GM19463 (cell line): ENCODE measurements around the gene OTOGL.
A peak's percentile ranks its signal among the peaks of the same experiment; 100 is the strongest.
"Not testable (repeated sequence)": the region's sequence is repeated elsewhere in the genome, so short reads cannot be mapped to it uniquely, and the experiment has no call there.

Experiments
- ATAC-seq: cut with Tn5 transposase; IDR thresholded peaks from one replicate; pipeline ENCODE4 v1.9.1; 2021; ENCODE audit warnings: mild to moderate bottlenecking, moderate library complexity; ENCODE audit not compliant: unreplicated experiment

Gene OTOGL

GRCh38 chr12:80129895-80130530 lies 30.7 kb downstream of the OTOGL start:
- ATAC-seq = no peak

GRCh38 chr12:80135624-80136023 lies 36.3 kb downstream of the OTOGL start:
- ATAC-seq = no peak

DNA sequence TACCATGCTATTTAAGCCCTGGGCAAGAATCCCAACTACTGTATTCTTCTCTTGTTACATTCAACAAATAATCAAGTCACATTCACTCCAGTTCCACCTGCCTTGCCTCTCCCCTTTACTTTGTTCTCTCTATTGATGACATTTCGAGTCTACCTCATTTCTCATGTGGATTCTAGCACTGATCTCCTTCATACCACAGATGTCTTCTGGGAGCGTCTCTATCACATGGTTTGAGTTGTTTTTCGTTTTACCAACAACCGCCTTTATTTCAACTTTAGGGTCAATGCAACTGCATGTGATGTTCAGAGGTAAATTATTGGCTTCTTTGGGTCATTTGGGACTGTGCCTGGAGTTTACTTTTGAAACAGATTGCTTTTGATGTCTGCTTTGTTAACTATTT lies 40.7 kb downstream of the OTOGL start:
- no peak for ATAC-seq

- ATAC-seq = no peak
Observed at GRCh38 chr12:80142640-80143039, 43.3 kb downstream of the OTOGL start.

DNA sequence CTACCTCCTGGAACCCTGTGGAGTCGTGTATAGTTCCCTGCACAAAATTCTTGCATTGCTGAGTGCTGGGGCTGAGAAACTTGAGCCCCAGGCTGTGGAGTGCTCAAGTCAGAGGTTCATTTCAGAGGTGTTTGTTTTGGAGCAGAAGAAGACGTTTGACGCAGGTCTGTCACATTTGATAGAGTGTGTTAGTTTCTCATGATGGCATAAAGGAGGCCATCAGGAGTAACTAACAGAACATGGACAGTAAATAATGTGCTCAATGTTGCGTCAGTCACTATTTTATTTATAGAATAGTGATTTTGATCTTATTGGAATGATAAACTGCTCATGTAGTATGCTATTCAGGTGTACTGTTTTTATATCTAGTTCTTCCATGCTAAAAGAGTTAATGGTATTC lies 44.2 kb downstream of the OTOGL start:
- no peak for ATAC-seq

- not testable (repeated sequence) for ATAC-seq
Observed at GRCh38 chr12:80149547-80150313, 50.4 kb downstream of the OTOGL start.

DNA sequence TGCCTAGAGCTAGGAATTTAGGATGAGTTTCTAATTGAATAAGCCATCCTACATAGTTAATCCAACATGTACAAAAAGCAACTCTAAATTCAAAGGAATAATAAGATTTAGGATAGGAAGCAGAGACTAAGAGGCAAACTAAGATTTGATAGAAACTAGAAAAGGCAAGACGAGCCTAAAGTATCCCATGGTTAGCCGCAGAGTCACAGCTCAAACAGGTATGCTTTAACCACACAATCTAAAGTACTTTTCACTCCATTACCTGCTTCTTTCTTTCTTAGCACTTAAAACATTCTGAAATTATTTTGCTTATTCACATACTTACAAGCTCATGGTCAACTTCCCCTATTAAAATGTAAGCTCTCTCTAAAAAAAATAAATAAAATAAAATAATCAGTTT lies 51.8 kb downstream of the OTOGL start:
- no peak for ATAC-seq

DNA sequence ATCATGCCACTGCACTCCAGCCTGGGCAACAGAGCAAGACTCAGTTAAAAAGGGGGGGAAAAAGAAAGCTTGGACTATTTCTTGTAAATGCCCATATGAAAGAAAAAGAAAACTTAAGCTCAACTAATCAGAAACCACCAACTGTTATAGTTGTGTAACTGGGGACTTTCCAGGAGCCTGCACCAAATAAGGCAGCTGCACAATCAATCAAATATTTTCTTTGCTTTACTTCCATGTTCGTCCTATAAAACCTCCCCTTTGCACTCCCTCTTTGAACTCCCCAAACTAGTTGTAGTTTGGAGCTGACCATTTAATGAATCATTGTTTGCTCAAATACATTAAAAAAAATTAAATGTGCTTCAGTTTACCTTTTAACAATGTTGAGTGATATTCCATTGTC lies 54.9 kb downstream of the OTOGL start:
- ATAC-seq = peak; percentile 63

DNA sequence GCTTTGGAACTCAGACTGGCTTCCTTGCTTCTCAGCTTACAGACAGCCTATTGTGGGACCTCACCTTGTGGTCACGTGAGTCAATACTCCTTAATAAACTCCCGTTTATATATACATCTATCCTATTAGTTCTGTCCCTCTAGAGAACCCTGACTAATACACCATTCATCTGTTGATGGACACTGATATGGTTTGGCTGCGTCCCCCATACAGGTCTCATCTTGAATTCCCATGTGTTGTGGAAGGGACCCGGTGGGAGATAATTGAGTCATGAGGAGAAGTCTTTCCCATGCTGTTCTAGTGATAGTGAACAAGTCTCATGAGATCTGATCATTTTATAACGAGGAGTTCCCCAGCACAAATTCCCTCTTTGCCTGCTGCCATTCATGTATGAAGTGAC lies 57.0 kb downstream of the OTOGL start:
- no peak for ATAC-seq

- no peak for ATAC-seq
Observed at GRCh38 chr12:80157645-80158044, 58.3 kb downstream of the OTOGL start.

DNA sequence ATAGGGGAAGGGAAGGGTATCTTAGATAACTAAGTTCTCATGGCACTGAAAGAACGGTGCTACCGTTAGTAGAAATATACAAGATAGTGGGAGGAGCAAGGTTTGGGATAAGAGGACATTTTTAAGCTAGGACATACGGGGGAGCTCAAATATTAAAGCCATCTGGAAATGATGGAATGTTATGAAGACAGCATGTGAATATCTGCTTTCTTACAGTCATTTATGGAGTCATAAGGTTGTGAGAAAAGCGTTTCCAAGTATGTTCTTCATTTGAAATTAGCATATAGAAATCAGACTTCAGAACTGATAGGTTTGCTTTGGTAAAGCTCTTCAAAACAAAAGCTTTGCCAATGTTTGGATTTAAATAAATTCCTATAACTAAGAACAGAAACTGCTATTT lies 62.3 kb downstream of the OTOGL start:
- ATAC-seq = no peak

- ATAC-seq = no peak
Observed at GRCh38 chr12:80162177-80162576, 62.8 kb downstream of the OTOGL start.

DNA sequence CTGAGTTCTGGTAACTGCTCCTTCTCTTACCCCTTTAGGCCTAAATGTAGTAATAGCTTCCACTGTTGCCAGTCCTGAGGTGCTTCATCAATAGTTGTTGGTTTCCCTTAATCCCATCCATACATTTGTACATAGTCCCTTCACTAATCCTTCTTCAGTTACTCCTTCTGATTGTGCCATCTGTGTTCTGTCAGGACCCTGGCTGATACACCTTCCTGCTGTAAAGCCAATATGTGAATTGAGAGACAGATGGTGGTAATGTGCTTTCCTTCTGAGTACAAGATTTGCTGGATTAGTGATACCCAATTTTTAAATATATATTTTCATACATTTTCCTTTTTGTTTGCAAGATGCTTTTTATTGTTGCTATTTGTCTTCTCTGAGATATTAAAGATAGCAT lies 66.4 kb downstream of the OTOGL start:
- ATAC-seq = no peak

- no peak for ATAC-seq
Observed at GRCh38 chr12:80166751-80167150, 67.4 kb downstream of the OTOGL start.

DNA sequence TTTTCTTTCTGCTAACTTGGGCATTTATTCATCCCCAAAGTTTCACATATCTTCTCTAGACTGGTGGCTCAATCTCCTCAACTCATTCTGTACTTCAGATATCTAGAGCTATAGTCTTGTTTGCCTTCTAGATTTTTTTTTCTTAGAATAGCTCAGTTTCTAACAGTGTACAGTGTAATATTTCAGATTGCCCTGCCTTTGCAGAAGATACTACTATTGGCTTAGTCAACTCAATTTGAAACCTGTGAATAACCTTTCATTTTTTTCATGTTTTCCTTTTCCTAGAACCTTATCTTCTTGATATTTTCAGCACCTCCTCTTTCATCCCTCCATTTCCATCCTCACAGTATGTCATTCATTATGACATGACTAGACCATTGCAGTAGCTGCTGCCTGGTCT lies 69.6 kb downstream of the OTOGL start:
- no peak for ATAC-seq

GRCh38 chr12:80170915-80171314 lies 71.6 kb downstream of the OTOGL start:
- ATAC-seq = no peak

DNA sequence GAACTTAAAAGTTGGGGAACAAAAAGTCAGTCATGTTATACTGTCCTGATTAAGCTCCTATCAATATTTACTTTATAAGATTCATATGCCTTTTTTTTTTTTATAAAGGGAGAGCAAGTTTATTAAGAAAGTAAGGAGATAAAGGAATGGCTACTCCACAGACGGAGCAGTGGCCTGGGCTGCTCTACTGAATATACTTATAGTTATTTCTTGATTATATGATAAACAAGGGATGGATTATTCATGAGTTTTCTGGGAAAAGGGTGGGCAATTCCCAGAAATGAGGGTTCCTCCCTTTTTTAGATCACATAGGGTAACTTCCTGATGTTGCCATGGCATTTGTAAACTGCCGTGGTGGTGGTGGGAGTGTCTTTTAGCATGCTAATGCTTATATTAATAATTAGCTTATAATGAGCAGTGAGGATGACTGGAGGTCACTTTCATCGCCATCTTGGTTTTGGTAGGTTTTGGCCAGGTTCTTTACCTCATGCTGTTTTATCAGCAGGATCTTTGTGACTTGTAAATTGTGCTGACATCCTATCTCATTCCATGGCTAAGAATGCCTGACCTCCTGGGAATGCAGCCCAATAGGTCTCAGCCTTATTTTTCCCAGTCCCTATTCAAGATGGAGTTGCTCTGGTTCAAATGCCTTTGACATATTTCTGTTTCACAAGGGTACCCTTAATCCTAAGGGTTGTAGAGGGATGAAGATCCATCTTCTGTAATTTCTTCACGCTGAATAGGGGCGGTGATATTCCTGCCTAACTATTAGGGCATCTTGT lies 73.9 kb downstream of the OTOGL start:
- ATAC-seq = no peak

- no peak for ATAC-seq
Observed at GRCh38 chr12:80175307-80175930, 76.1 kb downstream of the OTOGL start.

- ATAC-seq = no peak
Observed at GRCh38 chr12:80176706-80177105, 77.4 kb downstream of the OTOGL start.

DNA sequence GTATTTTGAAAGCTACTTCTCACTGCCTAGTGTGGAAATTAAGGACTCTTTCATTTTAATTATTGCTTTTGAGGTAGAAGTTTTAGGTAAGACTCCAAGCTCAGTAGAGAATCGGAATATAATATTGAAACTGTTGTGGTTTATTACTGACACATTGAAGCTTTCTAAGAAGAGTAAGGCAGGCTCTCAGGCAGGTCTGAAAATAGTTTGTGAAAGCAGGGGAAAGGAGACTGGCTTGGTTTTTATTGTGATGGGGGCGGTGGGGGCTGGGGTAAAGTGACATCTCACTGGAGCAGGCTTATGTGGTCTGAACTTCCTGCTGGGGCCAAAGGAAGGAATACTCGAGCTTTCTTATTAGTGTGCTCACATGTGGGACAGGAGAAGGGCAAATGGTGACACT lies 79.5 kb downstream of the OTOGL start:
- peak; percentile 73 for ATAC-seq

DNA sequence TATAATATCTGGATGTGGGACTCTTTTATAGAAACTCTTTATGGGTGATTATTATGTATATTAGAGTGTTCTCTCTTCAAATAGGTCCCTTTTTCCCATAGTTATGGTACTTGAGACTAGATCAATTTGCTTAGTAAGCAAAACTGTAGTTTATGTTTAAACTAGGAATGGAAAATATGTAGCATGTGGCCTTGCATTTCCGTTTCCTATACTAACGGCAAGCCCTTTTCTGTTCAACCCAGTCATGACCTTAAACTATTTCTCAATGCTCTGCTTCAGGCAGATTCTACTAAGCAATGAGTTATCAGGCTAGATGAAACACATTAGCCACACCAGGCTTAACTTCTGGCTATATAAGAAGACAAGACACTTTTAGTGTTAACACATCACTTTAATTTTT lies 84.6 kb downstream of the OTOGL start:
- no peak for ATAC-seq
